Measurements from ENCODE around the gene REM2. TPM values are rescaled to one million over a fixed set of nuclear protein-coding genes. Genes with fewer than 3 reads are reported as not detected.

Gene REM2
- total RNA-seq, 2 experiments from 2014 or later: 1.5 to 5.7 TPM

DNA sequence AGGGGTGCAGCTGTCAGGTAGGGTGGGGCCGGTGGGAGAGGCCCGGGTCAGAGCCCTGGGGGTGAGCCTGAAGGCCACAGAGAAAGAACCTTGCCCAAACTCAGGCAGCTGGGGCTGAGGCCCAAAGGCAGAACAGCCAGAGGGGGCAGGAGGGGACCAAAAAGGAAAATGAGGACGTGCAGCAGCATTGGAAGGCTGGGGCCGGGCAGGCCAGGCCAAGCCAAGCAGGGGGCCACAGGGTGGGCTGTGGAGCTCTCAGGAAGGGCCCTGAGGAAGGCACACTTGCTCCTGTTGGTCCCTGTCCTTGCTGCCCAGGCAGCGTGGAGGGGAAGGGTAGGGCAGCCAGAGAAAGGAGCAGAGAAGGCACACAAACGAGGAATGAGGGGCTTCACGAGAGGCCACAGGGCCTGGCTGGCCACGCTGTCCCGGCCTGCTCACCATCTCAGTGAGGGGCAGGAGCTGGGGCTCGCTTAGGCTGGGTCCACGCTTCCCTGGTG lies 36.2 kb upstream of the REM2 start:
- no peak overlapping the region for H3K4me3 ChIP-seq (ENCODE audit: low read depth, low read length, poor library complexity, severe bottlenecking)
- BruUV-seq (replicated peaks): no TSS peak
- H3K36me3 ChIP-seq (ENCODE audit: insufficient read depth, low read length): no peaks in the 10 kb centered on the region
- H3K4me2 ChIP-seq (ENCODE audit: low read length): no peak overlapping the region
- H3K79me2 ChIP-seq (ENCODE audit: insufficient read depth, low read depth, low read length): no peaks in the 10 kb centered on the region
- ChIA-PET CTCF (ENCODE audit: unreplicated experiment) (no interaction called here), POLR2A (no interaction called here)
- H3K9me3 ChIP-seq (ENCODE audit: low read length): no peaks in the 10 kb centered on the region
- intact Hi-C loops (cut with micrococcal nuclease; ENCODE audit: unreplicated experiment): no loop called here
- H2AFZ ChIP-seq (ENCODE audit: low read length): no peak overlapping the region
- H3K9me2 ChIP-seq (ENCODE audit: insufficient read depth, low read length): no peaks in the 10 kb centered on the region
- H3K4me1 ChIP-seq (ENCODE audit: insufficient read depth, low read length, poor library complexity, severe bottlenecking): peaks cover 6% of the 10 kb centered on the region
- TF ChIP-seq, protein P1, sequence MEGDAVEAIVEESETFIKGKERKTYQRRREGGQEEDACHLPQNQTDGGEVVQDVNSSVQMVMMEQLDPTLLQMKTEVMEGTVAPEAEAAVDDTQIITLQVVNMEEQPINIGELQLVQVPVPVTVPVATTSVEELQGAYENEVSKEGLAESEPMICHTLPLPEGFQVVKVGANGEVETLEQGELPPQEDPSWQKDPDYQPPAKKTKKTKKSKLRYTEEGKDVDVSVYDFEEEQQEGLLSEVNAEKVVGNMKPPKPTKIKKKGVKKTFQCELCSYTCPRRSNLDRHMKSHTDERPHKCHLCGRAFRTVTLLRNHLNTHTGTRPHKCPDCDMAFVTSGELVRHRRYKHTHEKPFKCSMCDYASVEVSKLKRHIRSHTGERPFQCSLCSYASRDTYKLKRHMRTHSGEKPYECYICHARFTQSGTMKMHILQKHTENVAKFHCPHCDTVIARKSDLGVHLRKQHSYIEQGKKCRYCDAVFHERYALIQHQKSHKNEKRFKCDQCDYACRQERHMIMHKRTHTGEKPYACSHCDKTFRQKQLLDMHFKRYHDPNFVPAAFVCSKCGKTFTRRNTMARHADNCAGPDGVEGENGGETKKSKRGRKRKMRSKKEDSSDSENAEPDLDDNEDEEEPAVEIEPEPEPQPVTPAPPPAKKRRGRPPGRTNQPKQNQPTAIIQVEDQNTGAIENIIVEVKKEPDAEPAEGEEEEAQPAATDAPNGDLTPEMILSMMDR (conservative IDR thresholded peaks at IDR 0.05; ENCODE audit: low read length): no peak
- TF ChIP-seq EZH2phosphoT487 (IDR thresholded peaks at IDR 0.05; ENCODE audit: borderline replicate concordance, low read depth, low read length): no peak
- H3K27ac ChIP-seq (ENCODE audit: low read depth, low read length, poor library complexity, severe bottlenecking): no peak overlapping the region
- H4K20me1 ChIP-seq (ENCODE audit: insufficient read depth, low read length): no peaks in the 10 kb centered on the region
- no peak for DNase-seq (ENCODE audit: low spot score)

DNA sequence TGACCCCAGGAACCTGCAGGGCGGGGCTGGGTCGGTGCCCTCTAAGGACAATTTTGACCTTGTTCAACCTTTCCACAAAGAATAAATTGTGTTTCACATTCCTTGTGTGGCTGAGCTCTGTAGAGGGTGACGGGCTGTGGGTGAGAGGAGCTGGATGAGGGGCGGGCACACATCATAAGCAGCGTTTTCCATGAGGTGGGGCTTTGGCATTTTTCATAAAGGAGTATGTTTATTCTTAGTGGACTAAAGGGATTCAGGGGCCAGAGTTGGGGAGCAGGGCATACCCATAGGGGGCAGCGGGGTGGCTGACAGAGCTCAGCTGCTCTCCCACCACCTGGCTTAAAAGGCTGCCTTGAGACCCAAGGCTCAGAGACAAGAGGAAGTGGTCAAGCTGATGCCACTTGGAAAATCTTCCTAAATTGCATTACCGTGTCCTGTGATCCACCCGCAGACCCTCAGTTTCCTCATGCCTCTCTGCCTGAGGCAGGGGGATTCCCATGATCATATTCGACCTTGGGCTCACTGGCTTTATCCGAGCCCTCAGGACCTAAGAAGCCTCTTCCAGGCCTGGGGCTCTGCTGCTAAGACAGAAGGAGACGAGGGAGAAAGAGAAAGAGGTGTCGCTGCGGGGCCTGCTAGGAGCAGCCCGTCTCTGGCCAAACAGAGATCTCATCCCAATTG lies 35.2 kb upstream of the REM2 start:
- no peaks in the 10 kb centered on the region for H4K20me1 ChIP-seq (ENCODE audit: insufficient read depth, low read length)
- H3K4me2 ChIP-seq (ENCODE audit: low read length): no peak overlapping the region
- CTCF ChIA-PET (ENCODE audit: unreplicated experiment): no interaction called here
- H3K36me3 ChIP-seq (ENCODE audit: insufficient read depth, low read length): no peaks in the 10 kb centered on the region
- intact Hi-C loops (cut with micrococcal nuclease; ENCODE audit: unreplicated experiment): no loop called here
- POLR2A ChIA-PET: interaction anchor here (0.6 to 2.2 kb wide), 4 partner anchors 14 to 62 kb away, joined by 3 to 9 read pairs (median 4); partner anchors contain the start of gene MRPL52
- H2AFZ ChIP-seq (ENCODE audit: low read length): no peak overlapping the region
- H3K4me1 ChIP-seq (ENCODE audit: insufficient read depth, low read length, poor library complexity, severe bottlenecking): peaks cover 9% of the 10 kb centered on the region
- no peaks in the 10 kb centered on the region for H3K79me2 ChIP-seq (ENCODE audit: insufficient read depth, low read depth, low read length)
- no peaks in the 10 kb centered on the region for H3K9me2 ChIP-seq (ENCODE audit: insufficient read depth, low read length)
- no peak for DNase-seq (ENCODE audit: low spot score)
- no peak overlapping the region for H3K27ac ChIP-seq (ENCODE audit: low read depth, low read length, poor library complexity, severe bottlenecking)
- TF ChIP-seq, protein P1 (conservative IDR thresholded peaks at IDR 0.05; ENCODE audit: low read length): peak; percentile 59
- no peak for TF ChIP-seq EZH2phosphoT487 (IDR thresholded peaks at IDR 0.05; ENCODE audit: borderline replicate concordance, low read depth, low read length)
- no TSS peak for BruUV-seq (replicated peaks)
- H3K9me3 ChIP-seq (ENCODE audit: low read length): no peaks in the 10 kb centered on the region
- H3K4me3 ChIP-seq (ENCODE audit: low read depth, low read length, poor library complexity, severe bottlenecking): no peak overlapping the region

Measured in OCI-LY7 (cell line).